ENCODE measurements around the gene MAEA. TPM values are rescaled to one million over a fixed set of nuclear protein-coding genes. Genes with fewer than 3 reads are reported as not detected.
A peak's percentile ranks its signal among the peaks of the same experiment; 100 is the strongest.

The MAEA gene
- total and polyA plus RNA-seq, 2 of the 8 experiments (the other 6 are each of a cell fraction or from before 2014, with no cell fraction given) = 75.8 to 133 TPM

DNA sequence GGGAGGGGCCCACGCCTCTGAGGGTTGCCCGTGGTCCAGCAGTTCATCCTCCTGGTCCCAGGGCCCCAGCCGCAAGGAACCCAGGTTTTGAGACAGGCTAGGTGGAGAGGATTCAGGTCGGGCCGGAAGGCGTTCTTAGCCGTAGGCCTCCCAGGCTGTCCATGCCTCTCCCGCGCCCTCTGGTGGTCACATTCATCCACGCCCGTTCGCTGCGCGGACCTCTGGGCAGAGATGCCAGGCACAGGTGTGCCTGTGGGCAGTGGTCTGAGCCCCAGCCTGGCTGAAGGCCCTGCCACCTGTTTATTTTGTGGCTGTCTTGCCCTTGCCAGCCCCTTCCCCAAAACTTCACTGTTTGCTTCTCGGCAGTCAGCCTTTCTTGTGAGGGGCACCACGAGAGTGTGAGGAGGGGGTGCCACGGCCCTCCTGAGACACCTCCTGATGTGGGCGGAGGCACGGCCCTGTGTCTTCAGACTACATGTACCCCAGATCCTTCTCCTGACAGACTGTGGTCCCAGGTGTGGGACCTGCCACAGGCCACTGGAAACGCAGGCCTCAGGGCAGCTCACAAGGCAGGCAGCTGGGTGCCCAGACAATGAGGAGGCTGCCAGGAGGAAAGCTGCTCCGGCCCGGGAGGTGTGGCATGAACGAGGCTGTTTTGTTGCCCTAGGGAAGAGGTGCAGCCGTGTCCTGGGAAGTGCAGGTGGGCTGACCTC, 62.3 kb downstream of the MAEA start (continued):
- no peak for TF ChIP-seq SAP30 (IDR thresholded peaks at IDR 0.05; ENCODE audit: insufficient read depth, insufficient replicate concordance, low read length)
- TF ChIP-seq TAF1 (IDR thresholded peaks at IDR 0.05; ENCODE audit: low read depth, low read length) = no peak
- TF ChIP-seq E2F6 (IDR thresholded peaks at IDR 0.05) = no peak
- TF ChIP-seq CTCF (IDR thresholded peaks at IDR 0.05; ENCODE audit: control extremely low read depth in 1 of 3, insufficient read depth in 1 of 3, low read depth in 1 of 3, low read length in 3 of 3) = peak in 2 of 3 experiments; percentile 88 to 98; a peak in 3 of 4 replicates
- no peak for TF ChIP-seq CBX5 (IDR thresholded peaks at IDR 0.05; ENCODE audit: low read depth, low read length)
- TF ChIP-seq, protein P1, sequence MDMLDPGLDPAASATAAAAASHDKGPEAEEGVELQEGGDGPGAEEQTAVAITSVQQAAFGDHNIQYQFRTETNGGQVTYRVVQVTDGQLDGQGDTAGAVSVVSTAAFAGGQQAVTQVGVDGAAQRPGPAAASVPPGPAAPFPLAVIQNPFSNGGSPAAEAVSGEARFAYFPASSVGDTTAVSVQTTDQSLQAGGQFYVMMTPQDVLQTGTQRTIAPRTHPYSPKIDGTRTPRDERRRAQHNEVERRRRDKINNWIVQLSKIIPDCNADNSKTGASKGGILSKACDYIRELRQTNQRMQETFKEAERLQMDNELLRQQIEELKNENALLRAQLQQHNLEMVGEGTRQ (IDR thresholded peaks at IDR 0.05; ENCODE audit: low read length) = no peak
- no peak for TF ChIP-seq RNF2 (IDR thresholded peaks at IDR 0.05; ENCODE audit: borderline replicate concordance, low read depth, low read length, missing control alignments, poor library complexity, severe bottlenecking)
- TF ChIP-seq EP300 (IDR thresholded peaks at IDR 0.05; ENCODE audit: borderline replicate concordance in 1 of 2, low read depth in 2 of 2, low read length in 2 of 2) = no peak
- TF ChIP-seq YY1 (IDR thresholded peaks at IDR 0.05; ENCODE audit: low read depth, low read length) = peak; percentile 55; the same call in 1 of the 2 replicates
- TF ChIP-seq POLR2A (IDR thresholded peaks at IDR 0.05; ENCODE audit: control extremely low read depth in 1 of 2, low read depth in 2 of 2, low read length in 2 of 2) = no peak
- TF ChIP-seq BACH1 (IDR thresholded peaks at IDR 0.05; ENCODE audit: low read length) = no peak
- peak; percentile 89 for TF ChIP-seq GABPA (IDR thresholded peaks at IDR 0.05; ENCODE audit: borderline replicate concordance, insufficient read depth, low read length)
- TF ChIP-seq CTBP2 (IDR thresholded peaks at IDR 0.05; ENCODE audit: borderline replicate concordance, insufficient read depth, insufficient read length, low read length) = no peak

Measured in H1 (cell line).